ENCODE results near the gene PARD3. TPM values are rescaled to one million over a fixed set of nuclear protein-coding genes. Genes with fewer than 3 reads are reported as not detected.

Gene PARD3
- total RNA-seq, 2 experiments from 2014 or later, result 0.15 to 0.18 TPM

GRCh38 chr10:34565934-34566333 is 249.2 kb downstream of the PARD3 start:
- Mint-ChIP-seq H3K36me3 (ENCODE audit: low read depth) (no peaks in the 10 kb centered on the region), H3K4me3 (no peak overlapping the region), H3K27me3 (peaks cover 2% of the 10 kb centered on the region), H3K9me3 (no peaks in the 10 kb centered on the region), H3K4me1 (no peaks in the 10 kb centered on the region), H3K27ac (no peak overlapping the region)
- ChIA-PET CTCF (no interaction called here), POLR2A (no interaction called here)
- DNase-seq, result no peak

DNA sequence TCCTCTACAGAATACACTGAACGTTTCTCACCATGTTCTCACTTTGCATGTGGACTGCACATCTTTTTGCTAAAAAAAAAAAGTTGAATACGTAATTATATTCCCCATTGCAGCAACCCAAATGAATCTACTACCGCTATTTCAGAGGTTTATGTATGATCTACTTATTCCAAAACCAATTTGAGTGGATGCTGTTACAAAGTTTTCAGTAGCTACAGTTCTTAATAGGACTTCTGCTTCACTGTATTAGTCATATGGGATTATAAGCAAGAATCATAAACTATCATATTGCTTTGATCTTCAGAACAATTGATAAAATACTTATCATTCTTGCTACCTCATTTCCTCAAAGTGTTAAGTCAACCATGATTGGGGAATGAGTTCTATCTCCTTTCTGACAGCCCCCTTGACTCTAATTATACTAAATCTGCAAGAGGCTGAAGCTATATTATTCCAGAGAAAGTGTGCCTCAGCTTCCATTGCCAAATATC is 257.0 kb downstream of the PARD3 start:
- Mint-ChIP-seq H3K27ac (no peak overlapping the region), H3K27me3 (no peaks in the 10 kb centered on the region), H3K36me3 (ENCODE audit: low read depth) (no peaks in the 10 kb centered on the region), H3K4me1 (no peaks in the 10 kb centered on the region), H3K4me3 (no peak overlapping the region), H3K9me3 (no peaks in the 10 kb centered on the region)
- ChIA-PET CTCF (no interaction called here), POLR2A (no interaction called here)
- DNase-seq, result no peak

- ChIA-PET POLR2A (no interaction called here), CTCF (no interaction called here)
- Mint-ChIP-seq H3K4me3 (no peak overlapping the region), H3K27ac (no peak overlapping the region), H3K36me3 (ENCODE audit: low read depth) (no peaks in the 10 kb centered on the region), H3K4me1 (no peaks in the 10 kb centered on the region), H3K9me3 (no peaks in the 10 kb centered on the region), H3K27me3 (no peaks in the 10 kb centered on the region)
- no peak for DNase-seq
These were observed 257.9 kb downstream of the PARD3 start for GRCh38 chr10:34557173-34557572.

DNA sequence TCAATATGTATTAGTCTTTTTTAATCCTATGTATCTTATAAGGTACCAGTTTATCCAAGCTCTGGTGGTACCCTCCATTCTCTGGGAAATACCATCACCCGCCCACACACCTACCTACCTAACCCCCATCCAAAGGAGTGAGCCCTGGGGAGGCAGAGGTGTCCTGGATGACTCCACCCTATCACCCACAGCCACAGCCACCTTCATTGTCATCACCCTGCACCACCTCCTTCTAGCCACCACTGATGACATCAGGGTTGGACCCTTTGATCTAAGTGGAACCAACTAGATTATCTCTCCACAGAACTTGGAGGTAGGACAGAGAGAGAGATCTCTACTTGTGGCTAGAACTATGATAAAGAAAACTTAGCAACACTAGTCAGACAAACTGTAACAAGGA is 259.4 kb downstream of the PARD3 start:
- H3K4me3 Mint-ChIP-seq, result no peak overlapping the region
- ChIA-PET CTCF (no interaction called here), POLR2A (no interaction called here)
- no peaks in the 10 kb centered on the region for H3K36me3 Mint-ChIP-seq (ENCODE audit: low read depth)
- no peaks in the 10 kb centered on the region for H3K9me3 Mint-ChIP-seq
- H3K27ac Mint-ChIP-seq, result no peak overlapping the region
- no peaks in the 10 kb centered on the region for H3K4me1 Mint-ChIP-seq
- H3K27me3 Mint-ChIP-seq, result no peaks in the 10 kb centered on the region
- DNase-seq, result no peak

- H3K4me3 Mint-ChIP-seq, result no peak overlapping the region
- POLR2A ChIA-PET, result no interaction called here
- no peaks in the 10 kb centered on the region for H3K4me1 Mint-ChIP-seq
- no peaks in the 10 kb centered on the region for H3K9me3 Mint-ChIP-seq
- peaks cover under 1% of the 10 kb centered on the region for H3K27me3 Mint-ChIP-seq
- H3K36me3 Mint-ChIP-seq (ENCODE audit: low read depth), result no peaks in the 10 kb centered on the region
- CTCF ChIA-PET, result no interaction called here
- no peak for DNase-seq
- H3K27ac Mint-ChIP-seq, result no peak overlapping the region
These were observed 261.3 kb downstream of the PARD3 start for GRCh38 chr10:34553747-34554146.

- H3K27me3 Mint-ChIP-seq, result peaks cover 5% of the 10 kb centered on the region
These were observed 263.8 kb downstream of the PARD3 start for GRCh38 chr10:34551295-34551694.

DNA sequence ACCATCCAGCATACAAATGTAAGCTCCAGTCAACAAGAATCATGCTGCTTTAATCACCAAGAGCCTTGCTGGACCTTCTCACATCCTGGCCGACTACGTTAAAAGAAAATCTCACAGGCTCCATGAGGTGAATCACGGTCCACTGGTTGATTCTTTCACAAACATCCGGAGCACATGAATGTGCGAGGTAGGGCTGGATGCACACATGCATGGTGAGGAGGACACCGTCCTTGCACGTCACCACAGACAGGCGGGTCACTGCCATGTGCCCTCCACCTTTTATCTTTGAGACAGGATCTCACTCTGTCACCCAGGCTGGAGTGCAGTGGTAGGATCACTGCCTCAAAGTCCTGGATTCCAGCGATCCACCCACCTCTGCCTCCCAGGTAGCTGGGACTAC is 265.1 kb downstream of the PARD3 start:
- Mint-ChIP-seq H3K4me1 (no peaks in the 10 kb centered on the region), H3K4me3 (no peak overlapping the region), H3K9me3 (no peaks in the 10 kb centered on the region), H3K27me3 (peaks cover 5% of the 10 kb centered on the region), H3K27ac (no peak overlapping the region), H3K36me3 (ENCODE audit: low read depth) (no peaks in the 10 kb centered on the region)
- POLR2A ChIA-PET, result no interaction called here
- CTCF ChIA-PET, result no interaction called here
- no peak for DNase-seq

More at GRCh38 chr10:34551295-34551694, 263.8 kb downstream of the PARD3 start:
- no peaks in the 10 kb centered on the region for H3K4me1 Mint-ChIP-seq
- DNase-seq, result no peak
- no peak overlapping the region for H3K27ac Mint-ChIP-seq
- ChIA-PET POLR2A (no interaction called here), CTCF (no interaction called here)
- no peaks in the 10 kb centered on the region for H3K9me3 Mint-ChIP-seq
- no peak overlapping the region for H3K4me3 Mint-ChIP-seq
- no peaks in the 10 kb centered on the region for H3K36me3 Mint-ChIP-seq (ENCODE audit: low read depth)

- Mint-ChIP-seq H3K4me1 (no peaks in the 10 kb centered on the region), H3K27me3 (peaks cover 5% of the 10 kb centered on the region), H3K9me3 (no peaks in the 10 kb centered on the region), H3K27ac (no peak overlapping the region), H3K4me3 (no peak overlapping the region), H3K36me3 (ENCODE audit: low read depth) (no peaks in the 10 kb centered on the region)
- POLR2A ChIA-PET, result no interaction called here
- no peak for DNase-seq
- CTCF ChIA-PET, result no interaction called here
These were observed 266.1 kb downstream of the PARD3 start for GRCh38 chr10:34549001-34549400.

DNA sequence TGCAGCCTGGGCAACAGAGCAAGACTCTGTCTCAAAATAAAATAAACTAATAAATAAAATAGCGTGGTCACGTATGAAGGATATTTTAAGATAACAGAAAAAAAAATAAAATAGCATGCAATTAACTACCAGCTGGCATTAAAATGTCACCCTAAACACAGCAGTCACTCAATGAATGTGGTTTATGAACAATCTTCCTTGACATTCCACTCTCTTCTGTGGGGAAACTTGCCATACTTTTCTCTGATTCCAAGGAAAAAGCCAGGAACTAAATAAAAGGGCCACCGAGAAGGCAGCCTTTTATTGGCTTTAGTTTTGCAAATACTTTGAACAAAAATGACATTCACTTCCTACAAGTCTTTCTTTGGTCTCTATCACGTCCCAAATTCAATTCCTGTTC is 266.6 kb downstream of the PARD3 start:
- no peaks in the 10 kb centered on the region for H3K9me3 Mint-ChIP-seq
- ChIA-PET POLR2A (no interaction called here), CTCF (no interaction called here)
- no peak overlapping the region for H3K4me3 Mint-ChIP-seq
- DNase-seq, result no peak
- peaks cover 5% of the 10 kb centered on the region for H3K27me3 Mint-ChIP-seq
- H3K4me1 Mint-ChIP-seq, result no peaks in the 10 kb centered on the region
- H3K36me3 Mint-ChIP-seq (ENCODE audit: low read depth), result no peaks in the 10 kb centered on the region
- H3K27ac Mint-ChIP-seq, result no peak overlapping the region

GRCh38 chr10:34547695-34548094 is 267.4 kb downstream of the PARD3 start:
- no peak for DNase-seq
- Mint-ChIP-seq H3K4me3 (no peak overlapping the region), H3K4me1 (no peaks in the 10 kb centered on the region), H3K36me3 (ENCODE audit: low read depth) (no peaks in the 10 kb centered on the region), H3K27me3 (peaks cover 6% of the 10 kb centered on the region), H3K9me3 (no peaks in the 10 kb centered on the region), H3K27ac (no peak overlapping the region)
- POLR2A ChIA-PET, result no interaction called here
- CTCF ChIA-PET, result no interaction called here

- Mint-ChIP-seq H3K27ac (no peak overlapping the region), H3K9me3 (no peaks in the 10 kb centered on the region), H3K4me1 (no peaks in the 10 kb centered on the region), H3K4me3 (no peak overlapping the region), H3K36me3 (ENCODE audit: low read depth) (no peaks in the 10 kb centered on the region), H3K27me3 (peaks cover 6% of the 10 kb centered on the region)
- POLR2A ChIA-PET, result no interaction called here
- no peak for DNase-seq
- CTCF ChIA-PET, result no interaction called here
These were observed 267.8 kb downstream of the PARD3 start for GRCh38 chr10:34547291-34547690.

GRCh38 chr10:34544400-34544799 is 270.7 kb downstream of the PARD3 start:
- Mint-ChIP-seq H3K36me3 (ENCODE audit: low read depth) (no peaks in the 10 kb centered on the region), H3K27ac (no peak overlapping the region), H3K4me3 (no peak overlapping the region), H3K27me3 (peaks cover 6% of the 10 kb centered on the region), H3K9me3 (no peaks in the 10 kb centered on the region), H3K4me1 (peaks cover 2% of the 10 kb centered on the region)
- CTCF ChIA-PET, result no interaction called here
- POLR2A ChIA-PET, result no interaction called here
- DNase-seq, result no peak

GRCh38 chr10:34543716-34544115 is 271.4 kb downstream of the PARD3 start:
- ChIA-PET POLR2A (no interaction called here), CTCF (no interaction called here)
- no peak overlapping the region for H3K4me3 Mint-ChIP-seq
- DNase-seq, result no peak
- peaks cover 2% of the 10 kb centered on the region for H3K4me1 Mint-ChIP-seq
- peaks cover 6% of the 10 kb centered on the region for H3K27me3 Mint-ChIP-seq
- no peaks in the 10 kb centered on the region for H3K9me3 Mint-ChIP-seq
- H3K36me3 Mint-ChIP-seq (ENCODE audit: low read depth), result no peaks in the 10 kb centered on the region
- no peak overlapping the region for H3K27ac Mint-ChIP-seq

- DNase-seq, result no peak
- H3K27me3 Mint-ChIP-seq, result peaks cover 1% of the 10 kb centered on the region
- no peaks in the 10 kb centered on the region for H3K9me3 Mint-ChIP-seq
- ChIA-PET POLR2A (no interaction called here), CTCF (no interaction called here)
- H3K27ac Mint-ChIP-seq, result no peak overlapping the region
- no peaks in the 10 kb centered on the region for H3K36me3 Mint-ChIP-seq (ENCODE audit: low read depth)
- H3K4me3 Mint-ChIP-seq, result no peak overlapping the region
- H3K4me1 Mint-ChIP-seq, result peaks cover 17% of the 10 kb centered on the region
These were observed 274.6 kb downstream of the PARD3 start for GRCh38 chr10:34540492-34540891.

All from activated CD4-positive, alpha-beta memory T cell treated with anti-CD3 and anti-CD28 coated beads, Interleukin-2, amount 10 ng/mL, durations not matched to agents 7 days and 5 days (primary cell).